BE2C (cell line): ENCODE results near the gene CDC27.
"Not testable (repeated sequence)": the region's sequence is repeated elsewhere in the genome, so short reads cannot be mapped to it uniquely, and the experiment has no call there.

ENCODE experiments used
- DNase-seq: peaks from one replicate; pipeline ENCODE4 v3.0.0-alpha.2; 2020
- H3K27me3 ChIP-seq: fragments of 250-450 bp; sonication (Bioruptor Pico); 2 replicates; pipeline ENCODE4 v1.5.1; 2020; ENCODE audit warnings: mild to moderate bottlenecking
- H3K36me3 ChIP-seq: fragments of 250-450 bp; sonication (Bioruptor Pico); 2 replicates; pipeline ENCODE4 v1.5.1; 2020; ENCODE audit warnings: mild to moderate bottlenecking
- H3K4me1 ChIP-seq: fragments of 250-450 bp; sonication (Bioruptor Pico); 2 replicates; pipeline ENCODE4 v1.5.1; 2020
- H3K4me3 ChIP-seq: 2 replicates; pipeline ENCODE4 v1.5.1; 2011; ENCODE audit warnings: low read depth, low read length
- H3K9me3 ChIP-seq: fragments of 250-450 bp; sonication (Bioruptor Pico); 2 replicates; pipeline ENCODE4 v1.5.1; 2020
- CTCF ChIP-seq: IDR thresholded peaks from 2 replicates; pipeline ENCODE4 v1.5.1; 2012; ENCODE audit warnings: mild to moderate bottlenecking, low read depth, low read length

Gene CDC27

DNA sequence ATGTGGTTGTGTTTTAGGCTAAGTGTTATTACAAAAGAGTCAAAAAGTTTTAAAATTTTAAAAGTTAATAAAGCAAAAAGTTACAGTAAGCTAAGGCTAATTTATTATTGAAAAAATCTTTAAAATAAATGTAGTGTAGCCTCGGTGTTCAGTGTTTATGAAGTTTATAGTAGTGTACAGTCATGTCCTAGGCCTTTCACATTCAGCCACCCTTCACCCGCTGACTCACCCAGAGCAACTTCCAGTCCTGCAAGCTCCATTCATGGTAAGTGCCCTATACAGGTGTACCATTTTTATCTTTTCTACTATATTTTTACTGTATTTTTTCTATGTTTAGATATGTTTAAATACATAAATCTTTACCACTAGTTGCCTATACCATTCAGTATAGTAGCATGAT lies 111.5 kb downstream of the CDC27 start:
- H3K9me3 ChIP-seq = no peaks in the 10 kb centered on the region
- no peak for TF ChIP-seq CTCF
- H3K4me1 ChIP-seq = no peaks in the 10 kb centered on the region
- H3K4me3 ChIP-seq = no peak overlapping the region
- H3K27me3 ChIP-seq = no peaks in the 10 kb centered on the region
- peaks cover 3% of the 10 kb centered on the region for H3K36me3 ChIP-seq
- DNase-seq = no peak

GRCh38 chr17:47076171-47076570 lies 112.9 kb downstream of the CDC27 start:
- TF ChIP-seq CTCF = no peak
- H3K36me3 ChIP-seq = peaks cover 3% of the 10 kb centered on the region
- H3K4me3 ChIP-seq = no peak overlapping the region
- H3K4me1 ChIP-seq = no peaks in the 10 kb centered on the region
- H3K9me3 ChIP-seq = no peaks in the 10 kb centered on the region
- no peak for DNase-seq
- no peaks in the 10 kb centered on the region for H3K27me3 ChIP-seq

DNA sequence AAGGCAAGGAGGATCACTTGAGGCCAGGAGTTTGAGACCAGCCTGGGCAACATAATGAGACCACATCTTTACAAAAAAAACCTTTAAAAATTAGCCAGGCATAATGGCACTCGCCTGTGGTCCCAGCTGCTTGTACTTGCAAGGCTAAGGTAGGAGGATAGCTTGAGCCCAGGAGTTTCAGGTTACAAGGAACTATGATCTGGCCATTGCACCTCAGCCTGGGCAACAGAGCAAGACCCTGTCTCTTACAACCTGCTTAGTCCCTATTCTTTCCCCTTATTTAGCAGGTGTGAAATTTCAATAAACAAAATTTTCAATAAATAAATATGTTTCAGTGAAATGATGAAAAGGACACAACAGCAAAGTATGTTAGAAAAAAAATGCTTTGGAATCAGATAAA lies 114.7 kb downstream of the CDC27 start:
- H3K4me3 ChIP-seq, H3K36me3 ChIP-seq, DNase-seq, H3K27me3 ChIP-seq, H3K4me1 ChIP-seq, H3K9me3 ChIP-seq: not testable (repeated sequence)

- DNase-seq, H3K36me3 ChIP-seq, H3K27me3 ChIP-seq, H3K9me3 ChIP-seq, H3K4me3 ChIP-seq, H3K4me1 ChIP-seq: not testable (repeated sequence)
Measured at GRCh38 chr17:47073629-47074028, 115.5 kb downstream of the CDC27 start.

GRCh38 chr17:47072886-47073285 lies 116.2 kb downstream of the CDC27 start:
- H3K9me3 ChIP-seq = no peaks in the 10 kb centered on the region
- DNase-seq = no peak
- no peak overlapping the region for H3K4me3 ChIP-seq
- no peaks in the 10 kb centered on the region for H3K4me1 ChIP-seq
- no peaks in the 10 kb centered on the region for H3K27me3 ChIP-seq
- no peaks in the 10 kb centered on the region for H3K36me3 ChIP-seq
- no peak for TF ChIP-seq CTCF

DNA sequence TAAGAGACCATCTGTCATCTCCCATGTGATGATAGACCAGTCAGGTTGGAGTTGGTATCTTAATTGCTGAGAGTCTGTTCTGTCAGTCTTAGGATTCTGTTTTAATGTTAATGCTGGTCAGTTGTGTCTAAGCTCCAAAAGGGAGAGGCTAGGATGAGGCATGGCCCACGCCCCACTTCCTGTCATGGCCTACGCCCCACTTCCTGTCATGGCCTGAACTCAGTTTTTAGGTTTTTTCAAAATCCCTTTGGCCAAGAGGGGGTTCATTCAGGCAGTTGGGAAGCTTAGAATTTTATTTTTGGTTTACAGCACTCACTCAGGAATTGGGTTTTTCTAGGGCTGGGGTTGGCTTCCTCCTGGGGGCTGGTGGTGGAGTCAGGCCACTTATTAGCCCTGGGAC lies 117.9 kb downstream of the CDC27 start:
- H3K9me3 ChIP-seq, DNase-seq: not testable (repeated sequence)

DNA sequence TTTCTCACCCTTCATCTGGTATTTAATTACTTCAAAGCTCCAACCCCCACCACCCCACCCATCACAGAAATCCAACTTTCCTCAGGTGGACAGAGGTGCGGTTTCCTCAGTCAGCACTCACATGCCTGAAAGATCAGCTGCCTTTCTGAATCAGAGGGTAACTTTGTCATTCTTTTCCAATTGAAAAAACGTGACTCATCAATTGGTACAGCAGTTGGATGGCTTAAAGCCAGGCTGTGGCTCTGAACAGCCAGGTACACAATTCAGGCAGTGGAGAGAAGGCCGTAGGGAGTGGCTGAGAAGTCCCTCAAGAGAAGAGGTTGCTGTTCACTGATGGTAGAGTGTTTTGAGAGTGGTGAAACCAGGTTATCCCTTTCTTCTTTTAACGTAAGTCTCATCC lies 118.8 kb downstream of the CDC27 start:
- H3K36me3 ChIP-seq, H3K4me1 ChIP-seq, H3K27me3 ChIP-seq, H3K9me3 ChIP-seq, H3K4me3 ChIP-seq, DNase-seq: not testable (repeated sequence)

More for the DNA sequence above, 117.9 kb downstream of the CDC27 start:
- not testable (repeated sequence) for H3K4me3 ChIP-seq, H3K27me3 ChIP-seq, H3K36me3 ChIP-seq, H3K4me1 ChIP-seq
